NCI-H748 treated with DMSO at 0.1 percent for 48 hours (cell line): ENCODE data around the gene ACSL6.

Experiments
- DNase-seq: peaks from one replicate; lab custom pipeline; 2025; lab: John Stamatoyannopoulos, UW

ACSL6 gene

GRCh38 chr5:132016721-132017250, 5.3 kb upstream of the ACSL6 start:
- no peak for DNase-seq

- DNase-seq, result no peak
Observed at GRCh38 chr5:132013711-132014110, 2.3 kb upstream of the ACSL6 start.

- no peak for DNase-seq
Observed at GRCh38 chr5:132013006-132013689, 1.7 kb upstream of the ACSL6 start.

- no peak for DNase-seq
Observed at GRCh38 chr5:132012371-132013005, 1.0 kb upstream of the ACSL6 start.

GRCh38 chr5:132010989-132011621, 353 bp downstream of the ACSL6 start:
- DNase-seq, result no peak

- DNase-seq, result no peak
Observed at GRCh38 chr5:132010645-132010988, 841 bp downstream of the ACSL6 start.

GRCh38 chr5:132009706-132010405, 1.6 kb downstream of the ACSL6 start:
- no peak for DNase-seq

GRCh38 chr5:132008961-132009680, 2.3 kb downstream of the ACSL6 start:
- DNase-seq, result no peak

GRCh38 chr5:132008163-132008473, 3.3 kb downstream of the ACSL6 start:
- DNase-seq, result no peak

- peak; percentile 50 for DNase-seq
Observed at GRCh38 chr5:132007399-132008162, 3.9 kb downstream of the ACSL6 start.

- no peak for DNase-seq
Observed at GRCh38 chr5:132006331-132007120, 4.9 kb downstream of the ACSL6 start.

- no peak for DNase-seq
Observed at GRCh38 chr5:132005591-132005990, 5.9 kb downstream of the ACSL6 start.

- no peak for DNase-seq
Observed at GRCh38 chr5:132003982-132004381, 7.5 kb downstream of the ACSL6 start.

GRCh38 chr5:132003170-132003744, 8.2 kb downstream of the ACSL6 start:
- no peak for DNase-seq

GRCh38 chr5:132002757-132003156, 8.7 kb downstream of the ACSL6 start:
- DNase-seq, result no peak

GRCh38 chr5:132001647-132002561, 9.6 kb downstream of the ACSL6 start:
- DNase-seq, result no peak

GRCh38 chr5:132000677-132001453, 10.6 kb downstream of the ACSL6 start:
- no peak for DNase-seq

- DNase-seq, result no peak
Observed at GRCh38 chr5:132000241-132000490, 11.3 kb downstream of the ACSL6 start.
